ENCODE measurements around the gene GET3. TPM values are rescaled to one million over a fixed set of nuclear protein-coding genes. Genes with fewer than 3 reads are reported as not detected.

Gene GET3
- total and polyA plus RNA-seq, 2 of the 13 experiments (the other 11 are each of a cell fraction or from before 2014, with no cell fraction given): 57.7 to 59.4 TPM

DNA sequence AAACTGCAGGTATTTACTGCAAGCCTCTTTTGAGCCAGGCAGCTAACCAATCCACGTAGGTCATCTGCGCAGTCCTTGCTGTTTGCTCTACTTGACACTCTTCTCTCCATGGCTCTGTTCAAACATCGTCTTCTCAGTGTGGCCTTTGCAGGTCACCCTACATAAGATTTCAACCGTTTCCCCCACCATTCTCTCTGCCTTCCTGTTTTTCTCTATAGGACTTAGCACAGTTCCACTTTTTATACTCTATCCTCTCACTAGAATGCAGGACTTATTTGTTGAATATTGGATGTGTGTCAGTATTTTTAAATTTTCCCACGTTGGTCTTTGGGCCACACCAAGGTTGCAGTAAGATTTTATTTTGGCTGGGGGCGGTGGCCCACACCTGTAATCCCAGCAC lies 39.2 kb upstream of the GET3 start:
- H3K4me1 ChIP-seq (ENCODE audit: insufficient read depth, low read length): peaks cover 16% of the 10 kb centered on the region
- intact Hi-C loops (cut with micrococcal nuclease; ENCODE audit: unreplicated experiment) (no loop called here), in situ Hi-C loops (cut with HindIII; ENCODE audit: extremely low pct_ligation_motif_present, low pct_unique_long_range_greater_than_20kb) (no loop called here)
- H2AFZ ChIP-seq (ENCODE audit: low read length): no peak overlapping the region
- FAIRE-seq: no peak
- ChIA-PET POLR2A (no interaction called here), CTCF (ENCODE audit: low intra/inter-chr PET ratio, low total read pairs) (interaction anchor here (0.6 kb wide), 1 partner anchor 59 kb away, joined by 3 read pairs; no protein-coding TSS in a partner anchor)
- no peak overlapping the region for H3K4me3 ChIP-seq (replicated peaks in 1 of 3; ENCODE audit: insufficient read depth in 1 of 3, low read depth in 2 of 3, low read length in 3 of 3)
- H3K9me3 ChIP-seq (ENCODE audit: low read length): no peaks in the 10 kb centered on the region
- H3K36me3 ChIP-seq (replicated peaks in 1 of 2; ENCODE audit: control insufficient read depth in 1 of 2, insufficient read depth in 2 of 2, low read length in 2 of 2): peaks cover 18 to 26% of the 10 kb centered on the region in 2 experiments; a peak in 4 of 5 replicates
- TF ChIP-seq ZBTB8A (CRISPR knock-in tag; IDR thresholded peaks at IDR 0.05; ENCODE audit: borderline replicate concordance, low read depth): no peak
- TF ChIP-seq, protein P1, sequence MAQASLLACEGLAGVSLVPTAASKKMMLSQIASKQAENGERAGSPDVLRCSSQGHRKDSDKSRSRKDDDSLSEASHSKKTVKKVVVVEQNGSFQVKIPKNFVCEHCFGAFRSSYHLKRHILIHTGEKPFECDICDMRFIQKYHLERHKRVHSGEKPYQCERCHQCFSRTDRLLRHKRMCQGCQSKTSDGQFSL (CRISPR knock-in tag; IDR thresholded peaks at IDR 0.05): no peak
- 0 out of 4 replicates have a peak, but pooled peaks of 1 of the 2 experiments have one; percentile 17 for TF ChIP-seq POLR2A (IDR thresholded peaks at IDR 0.05; ENCODE audit: insufficient read depth in 1 of 2, low read depth in 2 of 2, low read length in 2 of 2)
- DNase-seq (ENCODE audit: low spot score): no peak
- no peaks in the 10 kb centered on the region; a peak in 1 of 5 replicates for H3K27me3 ChIP-seq (ENCODE audit: control insufficient read depth in 1 of 2, insufficient read depth in 2 of 2, low read length in 2 of 2)
- ATAC-seq: no peak
- no TSS peak for BruUV-seq (replicated peaks)
- H4K20me1 ChIP-seq (ENCODE audit: insufficient read depth, low read length): no peaks in the 10 kb centered on the region
- H3K9ac ChIP-seq (ENCODE audit: insufficient read depth, low read depth, low read length): no peak overlapping the region
- no peak overlapping the region for H3K27ac ChIP-seq (ENCODE audit: extremely low read length, insufficient read depth, low read length)
- peaks cover 4% of the 10 kb centered on the region for H3K79me2 ChIP-seq (ENCODE audit: insufficient read depth, low read length)
- no peak overlapping the region for H3K4me2 ChIP-seq (ENCODE audit: low read depth, low read length)
- 98% methylated on average over 6 of the region's 6 CpGs for WGBS (ENCODE audit: low lambda C conversion rate)

DNA sequence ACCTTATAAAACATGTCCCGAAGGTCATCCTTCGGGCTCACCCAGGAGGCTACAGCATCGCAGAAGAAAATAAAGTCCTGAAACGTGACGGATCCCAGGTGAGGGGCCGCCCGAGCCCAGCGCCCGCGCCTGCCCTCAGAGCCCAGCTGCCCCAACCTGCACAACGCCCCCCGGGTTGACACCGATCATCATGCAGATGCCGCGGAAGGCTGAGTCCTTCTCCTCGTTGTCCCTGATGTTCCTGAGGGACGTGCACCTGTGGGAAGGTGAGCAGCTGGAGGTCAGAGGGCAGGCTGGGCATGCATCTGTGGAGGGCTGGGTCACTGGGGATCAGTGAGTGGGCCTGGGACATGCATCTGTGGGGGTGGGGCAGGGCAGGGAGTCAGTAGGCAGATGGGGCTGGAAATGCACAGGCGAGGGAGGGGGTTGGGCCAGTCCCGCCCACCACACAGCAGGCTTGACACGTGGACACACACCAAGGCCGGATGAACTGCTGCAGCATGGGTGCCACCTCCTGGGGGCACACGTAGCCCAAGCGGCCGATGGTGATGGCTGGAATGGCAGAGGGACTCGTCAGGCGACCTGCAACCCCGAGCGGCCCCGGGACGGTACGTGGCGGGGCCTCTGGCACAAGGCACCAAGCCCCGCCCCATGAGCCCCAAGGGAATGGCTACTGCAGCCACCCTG lies 35.6 kb upstream of the GET3 start:
- WGBS (ENCODE audit: low lambda C conversion rate): 98% methylated on average over 14 of the region's 33 CpGs
- POLR2A ChIA-PET: no interaction called here
- no peak for FAIRE-seq
- H3K36me3 ChIP-seq (replicated peaks in 1 of 2; ENCODE audit: control insufficient read depth in 1 of 2, insufficient read depth in 2 of 2, low read length in 2 of 2): peaks cover 38 to 57% of the 10 kb centered on the region in 2 experiments
- CTCF ChIA-PET (ENCODE audit: low intra/inter-chr PET ratio, low total read pairs): no interaction called here
- H4K20me1 ChIP-seq (ENCODE audit: insufficient read depth, low read length): no peaks in the 10 kb centered on the region
- no peaks in the 10 kb centered on the region for H3K27me3 ChIP-seq (ENCODE audit: control insufficient read depth in 1 of 2, insufficient read depth in 2 of 2, low read length in 2 of 2)
- peaks cover 6% of the 10 kb centered on the region for H3K4me1 ChIP-seq (ENCODE audit: insufficient read depth, low read length)
- TF ChIP-seq TBX3 (IDR thresholded peaks at IDR 0.05; ENCODE audit: borderline replicate concordance) (no peak), AGO2 (optimal IDR thresholded peaks at IDR 0.05; ENCODE audit: low read depth, low read length) (peak; percentile 73), RBFOX2 (IDR thresholded peaks at IDR 0.05; ENCODE audit: low read depth, low read length) (peak; percentile 51; the same call in 1 of the 2 replicates), PCBP1 (IDR thresholded peaks at IDR 0.05; ENCODE audit: borderline replicate concordance, low read depth, low read length) (0 out of 2 replicates have a peak, but pooled peaks have one; percentile 43)
- TF ChIP-seq, protein P2, sequence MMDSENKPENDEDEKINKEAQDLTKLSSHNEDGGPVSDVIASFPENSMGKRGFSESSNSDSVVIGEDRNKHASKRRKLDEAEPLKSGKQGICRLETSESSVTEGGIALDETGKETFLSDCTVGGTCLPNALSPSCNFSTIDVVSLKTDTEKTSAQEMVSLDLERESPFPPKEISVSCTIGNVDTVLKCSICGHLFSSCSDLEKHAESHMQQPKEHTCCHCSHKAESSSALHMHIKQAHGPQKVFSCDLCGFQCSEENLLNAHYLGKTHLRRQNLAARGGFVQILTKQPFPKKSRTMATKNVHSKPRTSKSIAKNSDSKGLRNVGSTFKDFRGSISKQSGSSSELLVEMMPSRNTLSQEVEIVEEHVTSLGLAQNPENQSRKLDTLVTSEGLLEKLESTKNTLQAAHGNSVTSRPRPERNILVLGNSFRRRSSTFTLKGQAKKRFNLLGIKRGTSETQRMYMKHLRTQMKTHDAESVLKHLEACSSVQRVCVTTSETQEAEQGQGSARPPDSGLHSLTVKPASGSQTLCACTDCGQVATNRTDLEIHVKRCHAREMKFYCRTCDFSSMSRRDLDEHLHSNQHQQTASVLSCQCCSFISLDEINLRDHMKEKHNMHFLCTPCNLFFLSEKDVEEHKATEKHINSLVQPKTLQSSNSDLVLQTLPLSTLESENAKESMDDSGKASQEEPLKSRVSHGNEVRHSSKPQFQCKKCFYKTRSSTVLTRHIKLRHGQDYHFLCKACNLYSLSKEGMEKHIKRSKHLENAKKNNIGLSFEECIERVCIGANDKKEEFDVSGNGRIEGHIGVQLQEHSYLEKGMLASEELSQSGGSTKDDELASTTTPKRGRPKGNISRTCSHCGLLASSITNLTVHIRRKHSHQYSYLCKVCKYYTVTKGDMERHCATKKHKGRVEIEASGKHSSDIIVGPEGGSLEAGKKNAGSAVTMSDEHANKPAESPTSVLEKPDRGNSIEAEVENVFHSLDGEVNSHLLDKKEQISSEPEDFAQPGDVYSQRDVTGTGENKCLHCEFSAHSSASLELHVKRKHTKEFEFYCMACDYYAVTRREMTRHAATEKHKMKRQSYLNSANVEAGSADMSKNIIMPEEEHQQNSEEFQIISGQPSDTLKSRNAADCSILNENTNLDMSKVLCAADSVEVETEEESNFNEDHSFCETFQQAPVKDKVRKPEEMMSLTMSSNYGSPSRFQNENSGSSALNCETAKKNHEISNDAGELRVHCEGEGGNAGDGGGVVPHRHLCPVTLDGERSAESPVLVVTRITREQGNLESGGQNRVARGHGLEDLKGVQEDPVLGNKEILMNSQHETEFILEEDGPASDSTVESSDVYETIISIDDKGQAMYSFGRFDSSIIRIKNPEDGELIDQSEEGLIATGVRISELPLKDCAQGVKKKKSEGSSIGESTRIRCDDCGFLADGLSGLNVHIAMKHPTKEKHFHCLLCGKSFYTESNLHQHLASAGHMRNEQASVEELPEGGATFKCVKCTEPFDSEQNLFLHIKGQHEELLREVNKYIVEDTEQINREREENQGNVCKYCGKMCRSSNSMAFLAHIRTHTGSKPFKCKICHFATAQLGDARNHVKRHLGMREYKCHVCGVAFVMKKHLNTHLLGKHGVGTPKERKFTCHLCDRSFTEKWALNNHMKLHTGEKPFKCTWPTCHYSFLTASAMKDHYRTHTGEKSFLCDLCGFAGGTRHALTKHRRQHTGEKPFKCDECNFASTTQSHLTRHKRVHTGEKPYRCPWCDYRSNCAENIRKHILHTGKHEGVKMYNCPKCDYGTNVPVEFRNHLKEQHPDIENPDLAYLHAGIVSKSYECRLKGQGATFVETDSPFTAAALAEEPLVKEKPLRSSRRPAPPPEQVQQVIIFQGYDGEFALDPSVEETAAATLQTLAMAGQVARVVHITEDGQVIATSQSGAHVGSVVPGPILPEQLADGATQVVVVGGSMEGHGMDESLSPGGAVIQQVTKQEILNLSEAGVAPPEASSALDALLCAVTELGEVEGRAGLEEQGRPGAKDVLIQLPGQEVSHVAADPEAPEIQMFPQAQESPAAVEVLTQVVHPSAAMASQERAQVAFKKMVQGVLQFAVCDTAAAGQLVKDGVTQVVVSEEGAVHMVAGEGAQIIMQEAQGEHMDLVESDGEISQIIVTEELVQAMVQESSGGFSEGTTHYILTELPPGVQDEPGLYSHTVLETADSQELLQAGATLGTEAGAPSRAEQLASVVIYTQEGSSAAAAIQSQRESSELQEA (CRISPR knock-in tag; IDR thresholded peaks at IDR 0.05; ENCODE audit: not compliant biosample characterization): no peak
- BruUV-seq (replicated peaks): no TSS peak
- intact Hi-C loops (cut with micrococcal nuclease; ENCODE audit: unreplicated experiment) (no loop called here), in situ Hi-C loops (cut with HindIII; ENCODE audit: extremely low pct_ligation_motif_present, low pct_unique_long_range_greater_than_20kb) (no loop called here)
- no peak overlapping the region for H3K4me3 ChIP-seq (replicated peaks in 1 of 3; ENCODE audit: insufficient read depth in 1 of 3, low read depth in 2 of 3, low read length in 3 of 3)
- H3K79me2 ChIP-seq (ENCODE audit: insufficient read depth, low read length): no peaks in the 10 kb centered on the region
- no peak overlapping the region for H3K4me2 ChIP-seq (ENCODE audit: low read depth, low read length)
- H3K9me3 ChIP-seq (ENCODE audit: low read length): no peaks in the 10 kb centered on the region
- no peak for ATAC-seq
- no peak overlapping the region for H2AFZ ChIP-seq (ENCODE audit: low read length)
- H3K9ac ChIP-seq (ENCODE audit: insufficient read depth, low read depth, low read length): no peak overlapping the region
- DNase-seq (ENCODE audit: low spot score): no peak
- no peak overlapping the region for H3K27ac ChIP-seq (ENCODE audit: extremely low read length, insufficient read depth, low read length)

Measured in HepG2 (cell line).